Stimulated activated CD8-positive, alpha-beta memory T cell treated with anti-CD3 and anti-CD28 coated beads, Interleukin-2, amount 100 ng/mL, for 48 hours (primary cell): ENCODE results near the gene DNAJA1.

ENCODE experiments used
- DNase-seq, 2 donors: peaks; one replicate each; pipeline ENCODE4 v3.0.0-alpha.2; 2020; ENCODE audit warnings: low read depth in 2 of 2

Gene DNAJA1

DNA sequence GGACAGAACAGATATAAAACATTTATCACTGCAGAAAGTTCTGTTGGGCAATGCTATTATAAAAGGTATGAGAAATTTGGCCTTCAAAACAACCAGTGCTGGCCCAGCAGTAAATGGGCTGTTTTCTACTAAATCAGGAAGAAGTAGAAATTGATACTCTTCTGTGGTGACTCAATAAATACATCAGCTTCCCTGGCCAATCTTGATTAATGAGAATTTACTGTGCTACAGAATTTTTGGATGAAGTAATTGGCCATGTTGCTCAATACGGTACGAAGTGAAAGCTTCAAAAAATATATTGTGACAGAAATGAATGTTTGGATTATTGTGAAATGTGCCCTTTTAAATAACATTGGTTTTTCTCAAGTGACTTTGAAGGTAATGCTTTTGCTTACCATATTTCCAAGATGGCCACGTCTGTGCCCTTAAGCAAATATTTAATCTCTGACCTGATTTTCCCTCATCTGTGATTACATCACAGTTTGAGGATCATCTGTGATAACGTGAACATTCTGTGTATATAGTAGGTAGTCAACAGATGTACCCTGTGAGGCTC lies 4.2 kb downstream of the DNAJA1 start:
- DNase-seq = no peak

GRCh38 chr9:33030285-33030684 lies 5.2 kb downstream of the DNAJA1 start:
- DNase-seq = no peak

GRCh38 chr9:33032292-33032691 lies 7.2 kb downstream of the DNAJA1 start:
- DNase-seq = no peak

DNA sequence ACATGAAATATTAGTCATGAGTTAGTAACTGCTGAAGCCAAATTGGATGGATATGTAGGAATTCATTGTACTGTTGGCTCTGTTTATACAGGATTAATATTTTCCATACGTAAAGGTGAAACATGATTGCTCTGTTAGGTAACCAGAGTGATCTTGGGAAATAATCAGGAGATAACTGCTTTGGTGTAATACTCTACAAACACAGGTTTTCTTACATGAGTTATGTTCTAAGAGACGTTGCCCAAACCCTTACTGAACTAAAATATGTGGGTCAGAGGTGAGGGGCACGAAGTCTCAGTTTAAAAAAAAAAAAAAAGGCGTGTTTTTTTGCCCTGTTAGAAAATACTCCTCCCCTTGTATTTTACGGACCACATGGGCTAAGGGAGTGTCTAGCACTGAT lies 7.8 kb downstream of the DNAJA1 start:
- no peak for DNase-seq

GRCh38 chr9:33040792-33041431 lies 15.8 kb downstream of the DNAJA1 start:
- DNase-seq = no peak

DNA sequence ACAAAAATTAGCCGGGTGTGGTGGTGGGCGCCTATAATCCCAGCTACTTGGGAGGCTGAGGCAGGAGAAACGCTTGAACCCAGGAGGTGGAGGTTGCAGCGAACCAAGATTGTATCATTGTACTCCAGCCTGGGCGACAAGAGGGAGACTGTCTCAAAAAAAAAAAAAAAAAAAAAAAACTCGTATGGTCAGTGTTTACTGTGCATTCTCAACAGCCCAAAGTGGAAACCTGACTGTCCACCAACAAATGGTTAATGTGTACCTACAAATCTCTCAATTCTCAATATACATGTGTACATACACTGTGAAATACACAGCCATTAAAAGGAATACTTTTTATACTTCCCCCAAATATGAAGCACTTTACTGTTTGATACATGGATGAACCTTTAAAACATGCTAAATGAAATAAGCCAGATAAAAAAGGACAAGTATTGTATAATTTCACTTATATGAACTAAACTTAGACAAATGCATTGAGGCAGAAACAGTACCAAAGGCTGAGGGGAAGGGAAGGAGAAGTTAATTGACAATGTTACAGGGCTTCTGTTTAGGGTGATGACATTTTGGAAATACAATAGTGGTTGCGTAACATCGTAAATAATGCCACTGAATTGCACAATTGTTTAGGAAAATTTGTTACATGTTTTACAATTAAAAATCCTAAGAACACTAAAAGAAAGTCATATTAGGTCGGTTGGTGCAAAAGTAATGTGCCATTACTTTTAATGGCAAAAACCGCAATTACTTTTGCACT lies 16.5 kb downstream of the DNAJA1 start:
- DNase-seq = no peak

DNA sequence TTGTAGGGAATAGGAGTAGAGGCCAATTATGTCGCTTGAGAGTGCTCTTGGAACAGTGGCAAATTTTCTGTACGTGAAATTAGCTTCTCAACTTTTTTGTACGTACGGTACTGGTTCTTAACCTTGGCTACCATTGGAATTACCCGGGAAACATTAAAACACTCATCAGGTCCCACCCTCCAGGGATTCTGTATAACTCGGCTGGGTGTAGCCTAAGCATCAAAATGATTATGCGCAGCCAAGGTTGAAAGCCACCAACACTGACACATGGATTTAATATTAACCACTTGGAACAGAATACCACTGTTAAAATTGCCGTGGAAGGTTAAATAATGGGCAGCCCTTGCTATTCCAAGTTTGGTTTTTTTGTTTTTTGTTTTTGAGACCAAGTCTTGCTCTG lies 17.4 kb downstream of the DNAJA1 start:
- no peak for DNase-seq

GRCh38 chr9:33043671-33044070 lies 18.6 kb downstream of the DNAJA1 start:
- no peak for DNase-seq

GRCh38 chr9:33044162-33044673 lies 19.1 kb downstream of the DNAJA1 start:
- DNase-seq = peak; percentile 39 to 52

DNA sequence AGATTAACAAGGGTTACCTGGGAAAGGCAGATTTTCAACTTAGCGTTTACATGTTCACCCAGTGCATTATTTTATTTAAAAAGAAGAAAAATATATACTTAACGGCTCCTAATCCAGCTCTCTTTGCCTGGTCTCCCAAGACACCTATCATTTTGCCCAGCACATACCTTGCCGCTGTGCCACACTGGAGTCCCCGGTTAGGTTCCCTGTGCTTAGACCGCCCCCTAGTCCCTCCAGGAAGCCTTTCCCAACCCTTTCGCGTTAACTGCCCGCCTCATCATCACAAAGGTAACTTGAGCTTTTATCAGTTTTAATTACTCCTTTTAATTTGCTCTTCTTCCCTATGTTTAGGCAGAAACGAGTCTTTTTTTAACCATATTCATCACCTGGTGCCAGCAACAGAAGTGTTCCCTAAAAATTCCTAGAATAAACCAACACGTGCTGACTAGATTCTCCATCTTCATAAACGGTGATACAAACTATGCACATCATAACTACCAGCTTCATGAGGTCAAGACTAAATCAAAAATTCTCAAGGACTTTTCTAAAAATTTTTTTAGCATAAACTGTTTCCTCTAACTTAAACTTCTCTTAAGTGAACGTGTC lies 19.7 kb downstream of the DNAJA1 start:
- no peak for DNase-seq

DNA sequence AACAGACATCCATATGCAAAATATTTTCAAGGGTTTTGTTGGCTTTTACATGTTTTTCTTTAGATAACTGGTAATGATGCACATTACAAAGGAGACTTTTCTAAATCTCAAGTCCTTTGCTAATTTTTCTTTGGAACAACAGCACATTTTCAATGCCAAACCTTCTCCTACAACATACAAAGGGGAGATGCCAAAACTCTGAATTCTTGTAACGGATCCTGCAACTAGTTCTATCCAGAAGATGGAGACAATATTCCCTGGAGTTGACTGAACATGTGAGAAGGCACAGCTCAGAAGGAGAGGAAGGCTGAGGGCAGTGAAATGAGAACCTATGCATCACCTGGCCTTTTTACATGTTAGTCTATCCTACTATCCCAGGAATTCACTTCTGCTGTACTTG lies 21.0 kb downstream of the DNAJA1 start:
- DNase-seq = no peak

- no peak for DNase-seq
Observed at GRCh38 chr9:33048054-33048465, 23.0 kb downstream of the DNAJA1 start.

- no peak for DNase-seq
Observed at GRCh38 chr9:33049680-33050361, 24.7 kb downstream of the DNAJA1 start.

DNA sequence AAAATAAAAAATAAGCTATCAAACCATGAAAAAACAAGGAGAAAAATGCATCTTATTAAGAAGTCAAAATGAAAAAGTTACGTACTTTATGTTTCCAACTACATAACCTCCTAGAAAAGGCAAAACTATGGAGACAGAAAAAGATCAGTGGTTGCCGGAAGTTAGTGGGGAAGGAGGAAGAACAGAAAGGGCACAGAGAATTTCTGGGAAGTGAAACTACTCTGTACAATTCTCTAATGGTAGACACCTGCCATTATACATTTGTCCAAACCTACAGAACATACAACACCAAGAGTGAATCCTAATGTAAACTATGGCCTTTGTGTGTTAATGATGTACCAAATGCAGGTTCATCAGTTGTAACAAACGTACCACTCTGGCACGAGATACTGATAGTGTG lies 26.1 kb downstream of the DNAJA1 start:
- DNase-seq = no peak

DNA sequence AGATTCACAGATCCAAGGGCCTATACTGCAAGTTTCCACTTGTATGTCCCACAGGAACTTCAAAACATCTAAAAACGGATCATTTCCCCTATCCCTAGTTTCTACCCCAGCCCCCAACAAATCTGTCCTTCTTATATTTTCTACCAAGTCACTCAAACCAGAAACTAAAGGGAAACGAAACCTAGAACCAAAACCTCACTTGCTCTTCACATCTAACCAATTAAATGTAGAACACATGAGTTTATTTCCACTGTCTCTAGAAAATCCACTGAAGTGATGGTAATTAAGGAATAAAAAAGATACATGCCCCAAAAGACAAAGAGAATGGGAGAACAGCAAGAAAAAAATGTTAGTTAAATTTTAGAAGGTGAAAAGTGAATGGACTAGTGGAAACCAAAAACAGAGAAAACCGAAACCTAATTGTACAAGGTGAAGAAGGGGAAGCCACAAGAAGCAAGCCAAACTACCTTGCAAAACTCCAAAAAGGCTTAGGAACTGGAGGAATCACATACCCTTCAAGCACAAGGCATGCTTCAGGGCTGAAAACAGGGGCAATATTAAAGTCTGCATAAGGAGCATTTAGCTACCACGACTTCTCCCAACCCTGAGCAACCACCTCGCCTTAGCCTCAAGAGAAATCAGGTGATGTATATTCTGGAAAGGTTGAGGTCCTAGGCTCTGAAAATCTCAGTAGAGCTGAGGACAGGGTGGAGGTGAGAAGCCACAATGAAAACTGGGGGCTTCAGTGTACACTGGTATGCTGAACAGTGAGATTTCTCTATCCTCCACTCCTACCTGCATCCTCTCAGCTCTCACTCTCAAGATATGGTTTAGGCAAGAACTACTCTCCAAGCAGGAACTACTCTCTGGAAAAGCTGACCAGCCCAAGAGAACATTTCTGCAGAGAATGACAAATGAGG lies 40.3 kb downstream of the DNAJA1 start:
- no peak for DNase-seq

DNA sequence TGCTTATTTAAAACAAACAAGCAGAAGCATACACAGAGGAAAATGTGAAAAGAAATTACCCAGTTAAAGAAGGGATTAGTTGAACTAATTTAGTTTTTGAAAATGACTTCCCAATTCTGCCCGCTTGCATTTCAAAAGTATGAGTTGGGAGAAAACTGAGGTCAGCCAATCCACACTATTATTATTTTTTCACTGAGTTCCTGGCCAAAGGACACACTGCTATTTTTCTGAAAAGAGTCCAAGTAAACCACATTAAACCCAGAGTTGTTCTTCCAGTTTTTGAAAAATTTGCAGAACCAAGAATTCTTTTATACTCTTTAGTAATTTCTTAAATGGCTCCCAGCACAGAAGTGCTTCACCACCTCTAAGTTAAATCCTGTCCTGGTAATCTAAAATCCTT lies 43.9 kb downstream of the DNAJA1 start:
- no peak for DNase-seq

GRCh38 chr9:33076046-33077004 lies 51.3 kb downstream of the DNAJA1 start, which contains the start of gene SMU1:
SMU1 (minus strand) TSS chr9:33076674; CDS start chr9:33076608, 66 bp downstream.
- peak; percentile 86 to 91 for DNase-seq

- no peak for DNase-seq
Observed at GRCh38 chr9:33080534-33080933, 55.5 kb downstream of the DNAJA1 start.

DNA sequence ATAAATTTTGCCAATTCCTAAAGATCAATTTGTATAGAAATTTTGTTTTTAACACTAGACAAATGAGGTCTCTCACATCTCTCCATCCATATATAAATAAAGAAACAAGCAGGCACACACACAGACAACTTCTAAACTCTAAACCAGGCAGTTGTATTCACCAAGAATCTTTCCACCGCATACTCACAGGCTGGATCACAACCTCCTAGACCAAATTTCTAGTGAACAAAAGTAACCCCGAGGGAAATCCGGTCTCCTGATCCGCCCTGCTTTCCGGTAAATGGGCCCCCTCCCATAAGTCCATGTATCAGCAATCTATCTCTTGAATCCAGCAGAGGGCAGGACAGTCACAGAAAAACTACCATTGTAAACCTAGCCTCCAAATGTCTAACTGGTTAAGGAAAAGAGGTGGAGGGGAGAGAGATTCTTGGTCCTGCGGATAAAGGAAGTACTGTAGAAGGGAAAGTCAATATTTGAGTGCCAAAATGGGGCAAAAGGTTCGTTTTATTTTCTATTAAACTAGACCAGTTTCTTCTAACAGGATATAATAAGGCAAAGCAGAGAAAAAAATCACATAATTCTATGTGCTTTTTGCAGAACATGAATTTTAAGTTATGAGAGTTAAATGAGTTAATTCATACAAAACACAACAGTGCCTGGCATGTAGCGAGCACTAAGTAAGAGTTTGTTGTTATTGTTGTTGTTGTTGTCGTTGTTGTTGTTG lies 56.2 kb downstream of the DNAJA1 start:
- peak in 1 of 2 donors; percentile 32 for DNase-seq
